ENCODE results near the gene HTR3A.

The HTR3A gene

DNA sequence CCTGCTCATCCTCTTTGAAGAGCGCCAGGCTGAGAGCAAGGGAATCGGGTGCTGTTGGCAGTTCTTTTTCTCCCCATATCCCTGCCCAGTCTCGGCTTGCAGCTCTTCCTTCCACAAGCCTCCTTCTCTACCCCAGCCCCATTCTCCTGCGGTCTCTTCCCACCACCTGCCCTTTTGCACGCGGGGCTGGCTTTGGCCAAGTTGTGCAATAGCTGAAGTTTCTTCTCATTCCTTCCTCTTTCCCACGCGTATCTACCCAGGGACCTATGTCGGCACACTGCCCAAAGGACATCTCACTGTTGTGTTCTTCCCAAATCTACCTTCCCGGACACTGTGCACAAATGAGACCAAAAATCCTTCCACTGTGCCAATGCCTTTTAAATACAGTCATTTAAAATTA lies 22.3 kb upstream of the HTR3A start:
- TF ChIP-seq, protein P1, sequence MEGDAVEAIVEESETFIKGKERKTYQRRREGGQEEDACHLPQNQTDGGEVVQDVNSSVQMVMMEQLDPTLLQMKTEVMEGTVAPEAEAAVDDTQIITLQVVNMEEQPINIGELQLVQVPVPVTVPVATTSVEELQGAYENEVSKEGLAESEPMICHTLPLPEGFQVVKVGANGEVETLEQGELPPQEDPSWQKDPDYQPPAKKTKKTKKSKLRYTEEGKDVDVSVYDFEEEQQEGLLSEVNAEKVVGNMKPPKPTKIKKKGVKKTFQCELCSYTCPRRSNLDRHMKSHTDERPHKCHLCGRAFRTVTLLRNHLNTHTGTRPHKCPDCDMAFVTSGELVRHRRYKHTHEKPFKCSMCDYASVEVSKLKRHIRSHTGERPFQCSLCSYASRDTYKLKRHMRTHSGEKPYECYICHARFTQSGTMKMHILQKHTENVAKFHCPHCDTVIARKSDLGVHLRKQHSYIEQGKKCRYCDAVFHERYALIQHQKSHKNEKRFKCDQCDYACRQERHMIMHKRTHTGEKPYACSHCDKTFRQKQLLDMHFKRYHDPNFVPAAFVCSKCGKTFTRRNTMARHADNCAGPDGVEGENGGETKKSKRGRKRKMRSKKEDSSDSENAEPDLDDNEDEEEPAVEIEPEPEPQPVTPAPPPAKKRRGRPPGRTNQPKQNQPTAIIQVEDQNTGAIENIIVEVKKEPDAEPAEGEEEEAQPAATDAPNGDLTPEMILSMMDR (conservative IDR thresholded peaks at IDR 0.05; ENCODE audit: low read depth, low read length), result no peak

DNA sequence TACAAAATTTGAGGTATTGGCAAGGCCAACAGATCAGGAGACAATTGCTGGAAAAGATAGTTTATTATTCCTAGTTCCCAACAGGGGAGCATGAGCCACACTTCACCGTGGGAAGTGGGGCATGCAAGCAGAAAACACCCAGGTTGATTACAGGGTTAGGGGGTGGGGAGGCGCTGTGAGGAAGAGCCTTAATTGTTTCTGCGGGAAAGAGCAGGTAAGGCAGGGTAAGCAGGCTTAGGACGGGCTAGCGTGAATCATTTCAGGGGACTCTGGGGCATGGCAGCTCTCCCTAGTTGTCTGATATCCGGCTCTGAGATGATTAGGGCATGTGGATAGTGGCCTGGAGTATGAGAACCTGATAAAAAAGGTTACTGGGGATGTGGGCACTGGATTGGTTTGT lies 20.7 kb upstream of the HTR3A start:
- DNase-seq (ENCODE audit: low read depth), result no peak
- TF ChIP-seq, protein P1 (conservative IDR thresholded peaks at IDR 0.05; ENCODE audit: low read depth, low read length), result no peak

More for the DNA sequence above, 22.3 kb upstream of the HTR3A start:
- no peak overlapping the region for H3K4me3 ChIP-seq (ENCODE audit: low read length)
- no peak for DNase-seq (ENCODE audit: low read depth)

DNA sequence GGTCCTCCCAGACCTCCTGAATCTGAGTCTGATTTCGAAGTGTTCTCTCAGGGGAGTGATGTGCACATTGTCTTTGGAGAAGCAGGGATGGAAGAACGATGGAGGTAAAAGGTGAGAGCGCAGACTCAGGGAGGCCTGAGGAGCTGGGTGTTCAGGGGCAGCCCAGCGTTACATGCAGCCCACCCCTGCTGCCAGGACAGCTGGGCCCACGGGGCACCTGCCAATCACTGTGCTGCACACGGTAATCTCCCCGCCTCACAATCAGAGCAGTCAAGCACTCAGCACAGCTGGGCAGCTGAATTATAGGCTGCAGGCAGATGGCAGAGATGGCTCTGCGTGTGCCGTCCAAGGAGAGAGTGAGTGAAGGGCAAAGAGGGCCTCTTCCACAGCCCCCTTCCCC lies 17.9 kb upstream of the HTR3A start:
- TF ChIP-seq, protein P1 (conservative IDR thresholded peaks at IDR 0.05; ENCODE audit: low read depth, low read length), result no peak
- no peak for DNase-seq (ENCODE audit: low read depth)
- no peak overlapping the region for H3K4me3 ChIP-seq (ENCODE audit: low read length)

More for the DNA sequence above, 20.7 kb upstream of the HTR3A start:
- H3K4me3 ChIP-seq (ENCODE audit: low read length), result no peak overlapping the region

DNA sequence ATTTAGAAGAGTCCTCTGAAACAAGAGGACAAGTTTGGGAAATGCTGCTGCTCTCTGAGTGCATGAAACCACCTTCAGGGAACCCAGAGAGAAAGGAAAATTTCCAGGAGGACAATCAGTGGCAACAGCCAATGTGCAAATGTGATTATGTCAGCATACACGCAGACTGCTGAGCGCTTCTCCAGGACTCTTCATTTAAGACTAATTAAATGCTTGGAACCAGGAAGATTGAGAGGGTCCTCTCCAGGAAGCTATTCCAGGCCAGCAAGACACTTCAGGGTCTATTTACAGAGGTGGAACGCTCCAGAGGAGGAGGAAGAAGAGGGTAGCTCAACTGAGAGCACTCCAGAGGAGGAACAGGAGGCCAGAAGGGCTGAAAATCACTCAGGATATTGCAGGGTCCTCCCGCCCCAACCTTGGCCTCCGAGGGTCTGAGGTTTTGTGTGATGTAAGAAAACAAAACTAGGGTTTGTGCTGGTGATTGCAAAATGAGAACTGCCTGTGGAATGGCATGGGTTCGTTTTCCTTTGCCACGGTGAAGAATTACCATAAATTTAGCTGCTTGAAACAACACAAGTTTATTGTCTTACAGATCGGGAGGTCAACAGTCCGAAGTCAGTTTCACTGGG lies 14.1 kb upstream of the HTR3A start:
- TF ChIP-seq, protein P1 (conservative IDR thresholded peaks at IDR 0.05; ENCODE audit: low read depth, low read length), result no peak
- no peak overlapping the region for H3K4me3 ChIP-seq (ENCODE audit: low read length)
- no peak for DNase-seq (ENCODE audit: low read depth)

DNA sequence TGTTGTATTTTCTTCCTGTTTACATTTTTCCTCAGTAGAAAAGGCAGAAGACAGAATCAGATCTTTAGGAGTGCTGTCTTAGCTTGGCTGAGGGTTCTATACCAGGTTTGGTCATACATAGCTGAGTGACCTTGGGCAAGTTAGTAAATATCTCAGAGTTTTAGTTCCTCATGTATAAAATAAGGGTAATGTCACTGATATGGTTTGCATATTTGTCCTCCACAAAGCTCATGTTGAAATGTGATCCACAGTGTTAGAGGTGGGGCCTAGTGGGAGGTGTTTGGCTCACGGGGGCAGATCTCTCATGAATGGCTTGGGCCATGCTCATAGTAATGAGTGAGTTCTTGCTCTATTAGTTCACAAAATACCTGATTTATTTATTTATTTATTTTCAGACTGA lies 7.5 kb upstream of the HTR3A start:
- no peak overlapping the region for H3K4me3 ChIP-seq (ENCODE audit: low read length)
- TF ChIP-seq, protein P1 (conservative IDR thresholded peaks at IDR 0.05; ENCODE audit: low read depth, low read length), result no peak
- DNase-seq (ENCODE audit: low read depth), result no peak

DNA sequence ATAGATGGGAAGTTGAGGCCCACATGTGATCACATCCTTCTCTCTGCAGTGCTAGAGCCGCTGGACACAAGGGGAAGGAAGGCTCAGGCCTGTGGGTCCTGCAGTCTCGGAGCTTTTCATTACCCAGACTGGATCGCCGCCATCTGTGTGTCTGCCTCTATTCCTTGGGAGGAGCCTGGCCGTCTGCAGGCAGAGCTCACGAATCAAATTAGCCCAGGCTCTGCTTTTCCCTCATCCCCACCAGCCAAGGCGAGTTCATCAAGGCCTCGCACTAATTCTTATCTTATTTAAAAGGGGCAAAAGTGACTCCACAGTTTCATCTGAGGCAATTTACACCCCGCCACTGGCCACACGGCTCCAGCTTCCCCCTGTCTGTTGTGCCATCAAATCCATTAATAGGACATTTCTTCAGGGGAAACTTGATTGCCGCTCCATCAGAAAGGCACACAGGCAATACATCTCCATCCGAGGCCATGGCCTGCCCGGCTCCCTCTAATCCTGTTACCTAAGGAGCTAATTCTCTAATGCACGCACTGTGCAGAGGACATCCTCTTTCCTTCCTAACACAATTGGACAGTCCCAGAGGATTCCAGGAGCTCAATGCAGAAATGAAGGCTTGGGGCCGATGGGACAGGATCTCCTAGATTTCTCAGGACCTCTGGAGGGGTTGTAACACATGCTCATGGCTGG lies 3.3 kb upstream of the HTR3A start:
- TF ChIP-seq, protein P1 (conservative IDR thresholded peaks at IDR 0.05; ENCODE audit: low read depth, low read length), result no peak
- no peak for DNase-seq (ENCODE audit: low read depth)
- no peak overlapping the region for H3K4me3 ChIP-seq (ENCODE audit: low read length)

DNA sequence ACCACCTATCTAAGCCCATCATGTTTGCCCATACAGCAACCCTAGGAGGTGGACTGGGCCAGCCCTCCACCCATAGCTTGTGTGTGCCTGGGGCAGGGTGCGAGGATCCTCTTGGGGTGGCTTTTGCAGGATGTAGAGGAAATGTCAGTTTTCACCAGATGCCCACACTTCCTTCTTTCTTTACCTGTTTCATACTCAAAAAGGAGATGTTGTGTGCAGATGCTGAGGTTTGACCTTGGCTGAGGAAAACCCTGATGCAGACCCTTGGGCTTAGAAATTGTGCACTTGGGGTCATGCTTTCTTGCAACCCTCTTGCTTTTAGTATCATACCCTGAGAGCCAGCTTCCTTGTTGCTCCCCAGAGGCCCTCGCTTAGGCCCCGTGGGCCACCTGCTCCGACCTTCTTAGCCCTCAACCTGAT lies 2.2 kb downstream of the HTR3A start:
- no peak for DNase-seq (ENCODE audit: low read depth)
- TF ChIP-seq, protein P1 (conservative IDR thresholded peaks at IDR 0.05; ENCODE audit: low read depth, low read length), result no peak
- H3K4me3 ChIP-seq (ENCODE audit: low read length), result no peak overlapping the region

Data from retinal pigment epithelial cell (primary cell).